NCI-H774 (cell line): ENCODE measurements around the gene PIN4.
A peak's percentile ranks its signal among the peaks of the same experiment; 100 is the strongest.
"Not testable (repeated sequence)": the region's sequence is repeated elsewhere in the genome, so short reads cannot be mapped to it uniquely, and the experiment has no call there.

ENCODE experiments used
- DNase-seq: peaks from one replicate; lab custom pipeline; 2025; lab: John Stamatoyannopoulos, UW

Gene PIN4

GRCh38 chrX:72181178-72182125 is at the start of gene PIN4:
TSS of gene PIN4 (plus strand) at chrX:72181757. CDS start at chrX:72181786, 29 bp downstream.
- DNase-seq = peak; percentile 92

DNA sequence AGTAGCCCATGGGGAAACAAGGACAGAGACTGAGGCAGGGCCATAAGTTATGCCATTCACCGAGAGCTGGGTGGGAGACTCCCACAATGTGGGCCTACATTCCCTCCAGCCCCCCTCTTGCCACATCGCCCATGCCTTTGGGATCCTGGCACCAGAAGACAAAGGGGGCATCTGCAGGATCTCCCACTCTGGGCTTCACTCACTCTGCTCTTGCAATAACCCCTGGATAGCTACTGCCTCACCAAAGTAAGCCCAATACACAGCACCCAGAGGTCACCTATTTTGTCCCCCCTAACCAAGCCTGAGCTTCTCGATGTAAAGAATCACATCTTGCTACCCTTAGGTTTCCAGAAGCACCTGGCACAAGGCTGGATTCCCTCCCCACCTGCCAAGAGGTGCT is 49.1 kb upstream of the PIN4 start:
- DNase-seq = no peak

DNA sequence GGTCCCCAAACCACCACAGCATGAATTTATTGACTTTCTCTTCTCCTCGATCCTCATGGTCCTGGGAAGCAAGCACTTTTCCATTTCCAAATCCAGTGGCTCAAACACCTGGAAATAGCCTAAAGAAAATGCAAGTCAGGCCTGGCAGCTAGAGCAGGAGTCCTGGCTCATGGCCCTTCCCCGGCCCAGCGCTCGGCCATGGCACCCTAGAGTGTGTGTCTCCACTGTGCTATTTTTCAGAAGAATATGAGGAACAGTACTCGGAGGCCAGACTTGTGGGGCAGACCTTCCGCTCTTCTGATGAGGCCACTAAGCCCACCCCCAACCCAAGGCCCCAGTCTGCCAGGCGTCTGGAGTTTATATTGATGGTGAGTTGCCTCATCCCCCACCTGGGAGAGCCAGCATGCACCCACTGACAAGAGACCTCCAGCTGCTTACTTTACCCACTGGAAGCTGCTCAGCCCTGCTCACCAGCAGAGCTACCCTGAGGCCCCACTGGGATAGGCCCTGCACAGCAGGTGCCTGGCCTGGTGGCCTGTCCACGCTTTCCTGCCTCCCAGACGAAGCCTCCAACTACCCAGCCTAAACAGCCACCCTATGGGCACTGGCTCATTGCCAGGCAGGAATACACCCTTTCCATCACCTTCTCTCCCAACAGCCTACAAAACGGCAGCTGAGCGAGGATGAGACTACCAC is 47.6 kb upstream of the PIN4 start:
- no peak for DNase-seq

GRCh38 chrX:72137846-72138495 is 43.6 kb upstream of the PIN4 start:
- no peak for DNase-seq

GRCh38 chrX:72139538-72139937 is 42.0 kb upstream of the PIN4 start:
- no peak for DNase-seq

GRCh38 chrX:72141372-72142004 is 40.1 kb upstream of the PIN4 start:
- DNase-seq = no peak

DNA sequence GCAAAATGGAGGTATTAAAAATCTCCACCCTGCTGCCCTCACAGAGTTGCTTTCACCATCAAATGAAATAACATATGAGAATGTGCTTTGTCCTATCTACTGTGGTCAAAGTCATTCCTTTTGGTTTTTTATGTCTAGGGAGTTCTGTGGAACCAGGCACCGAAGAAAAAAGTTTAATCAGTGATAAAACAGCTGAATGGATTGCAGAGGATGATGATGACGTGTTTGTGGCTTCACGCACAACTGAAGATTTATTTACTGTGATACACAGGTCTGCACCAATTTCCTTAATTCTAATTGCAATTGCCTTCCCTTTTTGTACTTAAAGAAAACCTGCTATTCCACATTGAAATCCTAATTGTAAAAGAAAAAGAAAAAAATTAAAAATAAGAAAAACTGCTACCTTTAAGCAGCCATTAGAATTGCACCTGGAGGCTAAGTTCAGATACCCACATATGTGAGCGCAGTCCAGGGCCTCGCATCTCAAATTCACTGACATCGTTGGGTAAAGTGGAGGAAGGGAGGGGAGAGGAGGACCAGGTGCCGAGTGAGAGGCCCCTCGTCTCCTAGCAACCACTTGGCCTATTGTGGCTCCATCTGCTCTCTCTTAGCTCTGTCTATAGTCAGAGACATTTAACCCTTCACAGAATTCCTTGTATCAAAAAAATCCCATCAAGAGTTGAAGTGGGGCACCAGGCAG is 39.3 kb upstream of the PIN4 start:
- DNase-seq = peak; percentile 80

- DNase-seq = no peak
Observed at GRCh38 chrX:72142794-72143608, 38.6 kb upstream of the PIN4 start.

DNA sequence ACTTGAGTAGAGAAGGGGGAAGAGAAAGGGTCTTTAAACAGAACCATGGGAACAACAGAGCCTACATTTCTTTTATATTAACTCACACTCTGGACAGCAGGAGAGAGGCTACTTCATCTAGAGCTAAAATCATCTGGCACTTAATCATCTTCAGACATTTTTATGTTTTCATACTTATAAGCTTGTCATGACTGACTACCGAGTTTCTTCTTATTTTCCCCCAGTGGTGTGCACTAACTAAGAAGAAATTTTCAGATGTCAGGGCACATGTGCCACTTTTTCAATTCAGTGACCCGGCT is 38.0 kb upstream of the PIN4 start:
- no peak for DNase-seq

DNA sequence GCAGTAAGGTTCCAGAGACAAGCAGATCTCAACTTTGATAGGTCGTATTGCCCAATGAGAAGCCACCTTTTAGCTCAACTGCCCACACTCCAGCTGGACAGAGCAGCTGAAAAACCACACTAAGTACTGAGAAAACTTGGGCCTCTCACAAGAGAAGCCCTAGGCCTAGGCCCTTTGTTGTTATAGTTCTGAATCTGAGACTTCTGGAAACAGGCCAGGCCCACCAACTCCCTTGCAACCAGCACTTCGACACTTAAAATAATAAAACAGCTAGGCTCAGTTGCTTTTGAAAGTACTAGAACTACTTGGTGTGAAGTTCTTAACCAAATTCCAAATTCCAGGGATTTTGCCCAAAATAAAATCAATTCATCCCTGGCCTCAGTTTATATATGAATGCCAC is 36.4 kb upstream of the PIN4 start:
- DNase-seq = no peak

DNA sequence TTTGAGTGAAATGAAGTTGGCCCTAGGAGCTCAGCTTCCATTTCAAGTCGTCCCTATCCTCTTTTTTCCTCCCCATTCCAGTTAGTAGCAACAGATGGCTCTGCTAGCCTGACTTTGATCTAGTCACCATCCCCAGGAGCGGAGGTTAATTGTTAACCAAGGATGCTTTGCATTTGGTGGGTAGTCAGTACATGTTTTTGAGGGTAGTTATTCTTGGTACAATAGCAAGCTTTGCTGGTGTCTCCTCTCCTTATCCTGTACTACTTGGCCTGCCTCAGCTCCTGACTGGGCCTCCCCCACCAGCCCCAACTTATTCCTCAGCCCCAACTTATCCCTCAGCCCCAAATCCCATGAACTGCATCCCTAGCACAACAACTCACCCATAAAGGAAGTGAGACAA is 35.0 kb upstream of the PIN4 start:
- DNase-seq = no peak

DNA sequence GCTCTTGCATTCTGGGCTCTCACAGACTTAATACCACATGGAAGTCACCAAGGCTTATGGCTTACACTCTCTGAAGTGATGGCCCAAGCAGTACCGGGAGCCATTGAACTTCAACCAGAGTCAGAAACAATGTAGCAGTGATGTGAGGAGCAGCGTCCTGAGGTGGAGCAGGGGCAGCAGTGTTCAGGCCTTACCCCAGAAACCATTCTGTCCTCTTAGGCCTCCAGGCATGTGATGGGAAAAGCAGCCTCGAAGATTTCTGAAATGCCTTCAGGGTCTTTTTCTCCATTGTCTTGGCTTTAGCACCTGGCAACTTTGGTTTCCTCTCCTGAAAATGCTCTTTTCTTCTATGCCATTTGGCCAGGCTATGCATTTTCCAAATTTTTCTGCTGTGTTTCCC is 22.8 kb upstream of the PIN4 start:
- DNase-seq = no peak

GRCh38 chrX:72159769-72160168 is 21.8 kb upstream of the PIN4 start:
- no peak for DNase-seq

DNA sequence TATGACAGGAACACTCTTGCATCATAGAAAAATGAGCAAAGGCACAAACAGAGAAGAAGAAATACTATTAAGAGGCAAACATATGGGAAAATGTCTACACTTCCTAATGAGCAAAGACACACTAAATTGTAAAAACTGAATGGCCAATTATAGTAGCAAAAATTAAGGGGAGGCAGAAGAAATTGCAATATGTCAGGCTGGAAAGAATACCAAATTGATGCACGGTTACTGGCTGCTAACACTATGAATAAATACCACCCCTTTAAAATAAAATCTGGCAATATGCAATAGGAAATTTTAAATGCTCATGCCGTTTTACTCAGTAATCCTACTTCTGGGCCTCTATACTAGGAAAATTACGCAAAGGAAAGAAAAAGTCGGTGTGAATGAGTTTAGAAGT is 16.0 kb upstream of the PIN4 start:
- DNase-seq = no peak

GRCh38 chrX:72169008-72169728 is 12.4 kb upstream of the PIN4 start:
- no peak for DNase-seq

DNA sequence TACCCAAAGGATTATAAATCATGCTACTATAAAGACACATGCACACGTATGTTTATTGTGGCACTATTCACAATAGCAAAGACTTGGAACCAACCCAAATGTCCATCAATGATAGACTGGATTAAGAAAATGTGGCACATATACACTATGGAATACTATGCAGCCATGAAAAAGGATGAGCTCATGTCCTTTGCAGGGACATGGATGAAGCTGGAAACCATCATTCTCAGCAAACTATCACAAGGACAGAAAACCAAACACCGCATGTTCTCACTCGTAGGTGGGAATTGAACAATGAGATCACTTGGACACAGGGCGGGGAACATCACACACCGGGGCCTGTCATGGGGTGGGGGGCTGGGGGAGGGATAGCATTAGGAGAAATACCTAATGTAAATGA is 5.3 kb upstream of the PIN4 start:
- not testable (repeated sequence) for DNase-seq

- no peak for DNase-seq
Observed at GRCh38 chrX:72176981-72177380, 4.6 kb upstream of the PIN4 start.

DNA sequence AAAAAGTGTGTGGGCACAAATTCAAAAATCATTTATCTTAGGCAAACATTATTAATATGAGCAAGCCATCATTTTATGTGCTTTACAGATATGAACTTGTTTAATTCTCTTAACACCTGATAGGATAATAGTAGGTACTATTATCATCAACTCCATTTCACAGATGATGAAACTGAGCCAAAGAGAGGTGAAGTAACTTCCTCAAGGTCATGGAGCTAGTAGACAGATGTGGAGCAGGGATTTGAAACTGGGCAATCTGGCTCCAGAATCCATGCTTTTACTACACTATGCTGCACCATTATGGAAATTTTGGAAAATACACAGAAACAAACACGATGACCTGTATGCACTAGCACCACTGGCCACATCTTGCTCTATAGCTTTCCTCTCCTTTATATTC is 1.0 kb upstream of the PIN4 start:
- DNase-seq = no peak

GRCh38 chrX:72182924-72183323 is 1.4 kb downstream of the PIN4 start:
- DNase-seq = no peak

- DNase-seq = no peak
Observed at GRCh38 chrX:72201836-72202536, 20.4 kb downstream of the PIN4 start.
